ENCODE measurements around the gene CWC22. TPM values are rescaled to one million over a fixed set of nuclear protein-coding genes. Genes with fewer than 3 reads are reported as not detected.

The CWC22 gene
- polyA plus RNA-seq, 1 donor from 2014 or later, result 16.0 TPM

DNA sequence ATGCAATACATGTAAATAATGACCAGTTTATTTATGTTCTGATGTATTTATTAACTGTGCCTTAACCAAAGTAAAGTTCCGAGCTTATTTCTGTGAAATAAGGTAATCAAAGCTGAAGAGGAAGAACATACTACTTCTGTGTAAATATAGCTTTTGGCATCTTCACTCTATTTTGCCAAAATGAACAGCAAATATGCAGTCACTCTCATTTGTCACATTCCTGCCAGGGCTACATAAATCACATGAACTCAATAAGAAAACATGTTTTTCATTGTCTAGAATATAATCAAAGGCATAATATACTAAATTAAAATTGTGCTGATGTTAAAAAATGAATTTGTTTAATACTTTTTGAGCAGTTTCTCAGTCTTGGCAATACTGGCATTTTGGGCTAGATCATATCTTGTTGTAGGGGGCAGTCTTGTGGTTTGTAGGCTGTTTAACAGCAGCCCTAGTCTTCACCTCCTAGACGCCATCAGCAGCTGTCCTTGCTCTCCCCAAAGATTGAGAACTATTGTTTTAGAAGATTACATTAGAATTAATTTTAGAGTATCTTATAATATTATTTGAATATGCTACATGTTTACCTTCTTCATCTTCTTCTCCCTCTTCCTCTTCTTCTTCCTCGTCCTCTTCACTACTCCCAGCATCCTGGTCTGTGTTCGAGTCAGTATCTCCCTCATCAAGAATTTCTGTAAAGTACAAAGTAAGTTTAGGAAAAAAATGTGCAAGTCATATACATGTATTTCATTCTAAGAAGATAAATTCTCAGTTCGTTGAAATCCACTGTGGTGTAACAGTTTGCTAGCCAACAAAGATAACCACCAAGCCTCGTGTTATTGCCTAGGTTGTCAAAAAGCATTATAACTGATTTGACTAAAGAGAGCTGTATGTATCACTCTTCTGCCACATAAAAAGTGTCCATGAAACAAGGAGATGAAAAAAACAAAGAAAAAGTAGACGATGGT, 41.5 kb downstream of the CWC22 start:
- no peak overlapping the region for H3K4me2 ChIP-seq (ENCODE audit: low read length)
- no peaks in the 10 kb centered on the region for H3K27me3 ChIP-seq (ENCODE audit: insufficient read depth, low read depth, low read length)
- TF ChIP-seq EZH2 (IDR thresholded peaks at IDR 0.05; ENCODE audit: borderline replicate concordance, insufficient read depth, low read length, poor library complexity, severe bottlenecking) (no peak), SMC3 (conservative IDR thresholded peaks at IDR 0.05; ENCODE audit: poor library complexity) (no peak), TAF1 (IDR thresholded peaks at IDR 0.05; ENCODE audit: low read depth) (no peak), RAD21 (conservative IDR thresholded peaks at IDR 0.05) (no peak), REST (IDR thresholded peaks at IDR 0.05; ENCODE audit: borderline replicate concordance) (no peak), EP300 (conservative IDR thresholded peaks at IDR 0.05; ENCODE audit: poor library complexity, severe bottlenecking) (no peak), POLR2AphosphoS5 (IDR thresholded peaks at IDR 0.05) (no peak), MXI1 (conservative IDR thresholded peaks at IDR 0.05; ENCODE audit: poor library complexity, severe bottlenecking) (no peak)
- TF ChIP-seq, protein P1, sequence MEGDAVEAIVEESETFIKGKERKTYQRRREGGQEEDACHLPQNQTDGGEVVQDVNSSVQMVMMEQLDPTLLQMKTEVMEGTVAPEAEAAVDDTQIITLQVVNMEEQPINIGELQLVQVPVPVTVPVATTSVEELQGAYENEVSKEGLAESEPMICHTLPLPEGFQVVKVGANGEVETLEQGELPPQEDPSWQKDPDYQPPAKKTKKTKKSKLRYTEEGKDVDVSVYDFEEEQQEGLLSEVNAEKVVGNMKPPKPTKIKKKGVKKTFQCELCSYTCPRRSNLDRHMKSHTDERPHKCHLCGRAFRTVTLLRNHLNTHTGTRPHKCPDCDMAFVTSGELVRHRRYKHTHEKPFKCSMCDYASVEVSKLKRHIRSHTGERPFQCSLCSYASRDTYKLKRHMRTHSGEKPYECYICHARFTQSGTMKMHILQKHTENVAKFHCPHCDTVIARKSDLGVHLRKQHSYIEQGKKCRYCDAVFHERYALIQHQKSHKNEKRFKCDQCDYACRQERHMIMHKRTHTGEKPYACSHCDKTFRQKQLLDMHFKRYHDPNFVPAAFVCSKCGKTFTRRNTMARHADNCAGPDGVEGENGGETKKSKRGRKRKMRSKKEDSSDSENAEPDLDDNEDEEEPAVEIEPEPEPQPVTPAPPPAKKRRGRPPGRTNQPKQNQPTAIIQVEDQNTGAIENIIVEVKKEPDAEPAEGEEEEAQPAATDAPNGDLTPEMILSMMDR (IDR thresholded peaks at IDR 0.05; ENCODE audit: poor library complexity, severe bottlenecking), result no peak
- H3K9me2 ChIP-seq (ENCODE audit: insufficient read depth, low read length), result no peaks in the 10 kb centered on the region
- peaks cover 21% of the 10 kb centered on the region for H3K36me3 ChIP-seq (ENCODE audit: insufficient read depth, low read length)
- no peaks in the 10 kb centered on the region for H3K9me3 ChIP-seq (ENCODE audit: low read length)
- no peaks in the 10 kb centered on the region for H3K79me2 ChIP-seq (replicated peaks; ENCODE audit: insufficient read depth, low read length)
- no peaks in the 10 kb centered on the region for H3F3A ChIP-seq (ENCODE audit: insufficient read depth, low read length, poor library complexity, severe bottlenecking)
- H3K9ac ChIP-seq (ENCODE audit: low read length), result no peak overlapping the region
- no peak overlapping the region for H3K4me3 ChIP-seq (ENCODE audit: low read length)
- H3K27ac ChIP-seq (ENCODE audit: low read length), result no peak overlapping the region
- no peaks in the 10 kb centered on the region for H4K20me1 ChIP-seq (ENCODE audit: insufficient read depth)
- H2AFZ ChIP-seq (ENCODE audit: low read depth, low read length), result no peak overlapping the region

DNA sequence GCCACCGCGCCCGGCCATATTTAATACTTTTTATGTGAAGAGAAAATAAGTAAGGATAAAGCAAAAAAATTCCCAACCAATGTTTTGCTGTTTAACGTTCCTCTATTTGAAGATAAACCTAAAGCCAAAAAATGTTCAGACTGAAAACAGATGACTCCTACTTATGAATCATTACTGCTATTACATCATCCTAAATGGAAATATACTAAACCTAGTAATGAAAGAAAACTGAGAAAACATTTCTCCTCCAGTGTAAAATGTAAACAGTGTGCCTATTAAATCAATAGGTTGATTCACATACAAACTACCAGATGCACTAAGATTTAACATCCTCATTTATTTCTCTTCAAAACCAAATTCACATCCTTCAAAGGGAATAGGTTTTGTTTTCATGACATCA, 43.5 kb downstream of the CWC22 start:
- Histone ChIP-seq H3K9ac (ENCODE audit: low read length) (no peak overlapping the region), H2AFZ (ENCODE audit: low read depth, low read length) (no peak overlapping the region), H3K4me2 (ENCODE audit: low read length) (no peak overlapping the region), H3K27ac (ENCODE audit: low read length) (no peak overlapping the region), H3K79me2 (replicated peaks; ENCODE audit: insufficient read depth, low read length) (no peaks in the 10 kb centered on the region), H3K27me3 (ENCODE audit: insufficient read depth, low read depth, low read length) (no peaks in the 10 kb centered on the region), H3F3A (ENCODE audit: insufficient read depth, low read length, poor library complexity, severe bottlenecking) (no peaks in the 10 kb centered on the region), H3K36me3 (ENCODE audit: insufficient read depth, low read length) (peaks cover 13% of the 10 kb centered on the region), H4K20me1 (ENCODE audit: insufficient read depth) (no peaks in the 10 kb centered on the region), H3K9me2 (ENCODE audit: insufficient read depth, low read length) (no peaks in the 10 kb centered on the region), H3K9me3 (ENCODE audit: low read length) (no peaks in the 10 kb centered on the region), H3K4me3 (ENCODE audit: low read length) (no peak overlapping the region)
- TF ChIP-seq RAD21 (conservative IDR thresholded peaks at IDR 0.05) (no peak), REST (IDR thresholded peaks at IDR 0.05; ENCODE audit: borderline replicate concordance) (no peak), MXI1 (conservative IDR thresholded peaks at IDR 0.05; ENCODE audit: poor library complexity, severe bottlenecking) (no peak), TAF1 (IDR thresholded peaks at IDR 0.05; ENCODE audit: low read depth) (no peak), POLR2AphosphoS5 (IDR thresholded peaks at IDR 0.05) (no peak), EZH2 (IDR thresholded peaks at IDR 0.05; ENCODE audit: borderline replicate concordance, insufficient read depth, low read length, poor library complexity, severe bottlenecking) (no peak), SMC3 (conservative IDR thresholded peaks at IDR 0.05; ENCODE audit: poor library complexity) (no peak), EP300 (conservative IDR thresholded peaks at IDR 0.05; ENCODE audit: poor library complexity, severe bottlenecking) (no peak)
- TF ChIP-seq, protein P1 (IDR thresholded peaks at IDR 0.05; ENCODE audit: poor library complexity, severe bottlenecking), result no peak

All from neural cell (in vitro differentiated cells).